Measurements from ENCODE around the gene TTYH3.
"Not testable (repeated sequence)": the region's sequence is repeated elsewhere in the genome, so short reads cannot be mapped to it uniquely, and the experiment has no call there.

Gene TTYH3

GRCh38 chr7:2631946-2632732, at the start of gene TTYH3:
Gene TTYH3, plus strand, starts transcription at chr7:2631986. Its CDS starts 170 bp downstream, at chr7:2632156.
- DNase-seq: no peak

GRCh38 chr7:2582006-2582735, 49.6 kb upstream of the TTYH3 start:
- no peak for DNase-seq

- DNase-seq: no peak
These were observed 47.8 kb upstream of the TTYH3 start for GRCh38 chr7:2583798-2584580.

- no peak for DNase-seq
These were observed 46.3 kb upstream of the TTYH3 start for GRCh38 chr7:2585446-2585845.

GRCh38 chr7:2586326-2587020, 45.3 kb upstream of the TTYH3 start:
- DNase-seq: no peak

GRCh38 chr7:2587134-2587533, 44.7 kb upstream of the TTYH3 start:
- no peak for DNase-seq

- DNase-seq: no peak
These were observed 44.0 kb upstream of the TTYH3 start for GRCh38 chr7:2587778-2588177.

GRCh38 chr7:2589341-2589740, 42.4 kb upstream of the TTYH3 start:
- DNase-seq: no peak

GRCh38 chr7:2589941-2590340, 41.8 kb upstream of the TTYH3 start:
- not testable (repeated sequence) for DNase-seq

GRCh38 chr7:2592375-2592865, 39.4 kb upstream of the TTYH3 start:
- no peak for DNase-seq

GRCh38 chr7:2593036-2593727, 38.6 kb upstream of the TTYH3 start:
- no peak for DNase-seq

- no peak for DNase-seq
These were observed 37.2 kb upstream of the TTYH3 start for GRCh38 chr7:2594599-2594998.

GRCh38 chr7:2595258-2595860, 36.4 kb upstream of the TTYH3 start:
- no peak for DNase-seq

GRCh38 chr7:2596464-2597272, 35.1 kb upstream of the TTYH3 start:
- no peak for DNase-seq

GRCh38 chr7:2597273-2597640, 34.5 kb upstream of the TTYH3 start:
- DNase-seq: no peak

GRCh38 chr7:2598154-2598823, 33.5 kb upstream of the TTYH3 start:
- DNase-seq: no peak

- DNase-seq: no peak
These were observed 30.7 kb upstream of the TTYH3 start for GRCh38 chr7:2601065-2601464.

GRCh38 chr7:2601907-2602306, 29.9 kb upstream of the TTYH3 start:
- no peak for DNase-seq

GRCh38 chr7:2602406-2603043, 29.3 kb upstream of the TTYH3 start:
- DNase-seq: no peak
